Panc1 (cell line): ENCODE results near the gene PANK1. TPM values are rescaled to one million over a fixed set of nuclear protein-coding genes. Genes with fewer than 3 reads are reported as not detected.

Experiments
- ATAC-seq: fragments of 200-7000 bp; cut with Tn5 transposase; 2 replicates; pipeline ENCODE4 v1.9.1; 2020; ENCODE audit warnings: mild to moderate bottlenecking, moderate library complexity
- BruUV-seq: library from RNA; stranded (reverse); fragments of 400-500 nt; replicated peaks from 2 replicates; lab custom pipeline; 2021; lab: Mats Ljungman, UMichigan
- CTCF ChIA-PET: fragments of 300-600 bp; sonication (Branson Sonifier 250); formaldehyde crosslinking; loops from one replicate; lab custom pipeline; 2022; ENCODE audit warnings: antibody characterized with exemption; lab: Charles Lee
- POLR2A ChIA-PET: fragments of 300-600 bp; sonication (Branson Sonifier 250); formaldehyde crosslinking; loops from one replicate; lab custom pipeline; 2022; ENCODE audit warnings: antibody characterized with exemption; lab: Charles Lee
- DNase-seq: peaks from one replicate; pipeline ENCODE4 v3.0.0-alpha.2; 2010; ENCODE audit warnings: low read depth, low spot score
- H3K27ac ChIP-seq: 2 replicates; pipeline ENCODE4 v1.5.1; 2011; ENCODE audit warnings: mild to moderate bottlenecking, low read length, inconsistent platforms
- H3K27me3 ChIP-seq: fragments of 200-500 bp; sonication (Bioruptor generic); 2 replicates; pipeline ENCODE4 v1.6.0; 2014; ENCODE audit warnings: low read length, inconsistent platforms; ENCODE audit not compliant: control insufficient read depth, insufficient read depth
- H3K36me3 ChIP-seq: fragments of 200-500 bp; sonication (Bioruptor generic); 2 replicates; pipeline ENCODE4 v1.5.1; 2014; ENCODE audit warnings: inconsistent platforms, mild to moderate bottlenecking, low read length, moderate library complexity; ENCODE audit not compliant: control insufficient read depth, insufficient read depth
- H3K4me1 ChIP-seq: 2 replicates; pipeline ENCODE4 v1.5.1; 2011; ENCODE audit warnings: inconsistent platforms, mild to moderate bottlenecking, low read length, moderate library complexity; ENCODE audit not compliant: control insufficient read depth, insufficient read depth
- H3K4me3 ChIP-seq, 2 experiments: 2 replicates each; pipeline ENCODE4 v1.5.1; 2011 to 2012; ENCODE audit warnings: low read depth in 2 of 2, low read length in 2 of 2, mild to moderate bottlenecking in 2 of 2, inconsistent platforms in 1 of 2, moderate library complexity in 1 of 2
- H3K9me3 ChIP-seq: fragments of 200-500 bp; sonication (Bioruptor generic); 2 replicates; pipeline ENCODE4 v1.5.1; 2014; ENCODE audit warnings: low read depth, mild to moderate bottlenecking, inconsistent platforms, low read length, moderate library complexity; ENCODE audit not compliant: control insufficient read depth, insufficient read depth
- CTCF ChIP-seq: fragments of 450-650 bp; IDR thresholded peaks from 2 replicates; pipeline ENCODE4 v1.5.1; 2017; ENCODE audit warnings: mild to moderate bottlenecking
- POLR2AphosphoS5 ChIP-seq: IDR thresholded peaks from 2 replicates; pipeline ENCODE4 v1.6.1; 2012; ENCODE audit warnings: mild to moderate bottlenecking, low read depth, low read length, moderate library complexity
- REST ChIP-seq, 2 experiments: IDR thresholded peaks; 2 replicates each; pipeline ENCODE4 v1.6.1; 2011 to 2012; ENCODE audit warnings: low read depth in 2 of 2, control low read depth in 1 of 2, low read length in 1 of 2, mild to moderate bottlenecking in 1 of 2, moderate library complexity in 1 of 2; ENCODE audit not compliant: insufficient read depth in 1 of 2
- SIN3A ChIP-seq: IDR thresholded peaks from 2 replicates; pipeline ENCODE4 v1.6.1; 2012; ENCODE audit warnings: low read depth, mild to moderate bottlenecking, low read length, moderate library complexity, borderline replicate concordance; ENCODE audit not compliant: insufficient read depth
- TCF7L2 ChIP-seq: IDR thresholded peaks from 2 replicates; pipeline ENCODE4 v1.6.1; 2011; ENCODE audit warnings: mild to moderate bottlenecking, low read depth, low read length, inconsistent platforms
- in situ Hi-C: cut with HindIII; loops from 2 replicates; pipeline ENCODE4 v1.10.0; 2016; ENCODE audit warnings: low sequenced_read_pairs, low pct_unique_long_range_greater_than_20kb
- intact Hi-C: fragments of 100-400 bp; cut with micrococcal nuclease; formaldehyde crosslinking; loops from one replicate; pipeline ENCODE4 v1.10.0; 2022; ENCODE audit not compliant: unreplicated experiment
- total RNA-seq: library from RNA; stranded (reverse); gene quantifications from one replicate; pipeline ENCODE4 v1.2.1, GENCODE V29; 2021; ENCODE audit not compliant: unreplicated experiment

Gene PANK1
- total RNA-seq, 1 experiment from 2014 or later, result 11.0 TPM

GRCh38 chr10:89652806-89653370 is 7.8 kb upstream of the PANK1 start:
- no peak overlapping the region for H3K27ac ChIP-seq
- DNase-seq (no peak), ATAC-seq (no peak)
- no peak for TF ChIP-seq TCF7L2
- intact Hi-C loops (no loop called here), in situ Hi-C loops (no loop called here)
- ChIA-PET CTCF (no interaction called here), POLR2A (no interaction called here)
- no peaks in the 10 kb centered on the region for H3K9me3 ChIP-seq
- no TSS peak for BruUV-seq
- H3K4me1 ChIP-seq, result no peaks in the 10 kb centered on the region
- no peaks in the 10 kb centered on the region for H3K36me3 ChIP-seq
- H3K4me3 ChIP-seq, result no peak overlapping the region
- no peaks in the 10 kb centered on the region for H3K27me3 ChIP-seq

GRCh38 chr10:89651916-89652573 is 7.0 kb upstream of the PANK1 start:
- no peaks in the 10 kb centered on the region for H3K36me3 ChIP-seq
- POLR2A ChIA-PET, result no interaction called here
- H3K4me3 ChIP-seq, result no peak overlapping the region
- no peaks in the 10 kb centered on the region for H3K9me3 ChIP-seq
- BruUV-seq, result no TSS peak
- TF ChIP-seq CTCF (no peak), TCF7L2 (no peak), REST (IDR thresholded peaks at IDR 0.05; ENCODE audit: insufficient read depth in 1 of 2, low read depth in 2 of 2, low read length in 1 of 2) (no peak), SIN3A (no peak), POLR2AphosphoS5 (no peak)
- intact Hi-C loops, result no loop called here
- CTCF ChIA-PET, result no interaction called here
- H3K27me3 ChIP-seq, result no peaks in the 10 kb centered on the region
- no peak overlapping the region for H3K27ac ChIP-seq
- no peaks in the 10 kb centered on the region for H3K4me1 ChIP-seq
- in situ Hi-C loops, result no loop called here
- ATAC-seq, result no peak
- no peak for DNase-seq

- CTCF ChIA-PET, result no interaction called here
- no TSS peak for BruUV-seq
- intact Hi-C loops, result no loop called here
- Histone ChIP-seq H3K36me3 (no peaks in the 10 kb centered on the region), H3K9me3 (no peaks in the 10 kb centered on the region), H3K4me3 (no peak overlapping the region), H3K27me3 (no peaks in the 10 kb centered on the region), H3K4me1 (no peaks in the 10 kb centered on the region), H3K27ac (no peak overlapping the region)
- in situ Hi-C loops, result no loop called here
- no peak for ATAC-seq
- POLR2A ChIA-PET, result no interaction called here
- TF ChIP-seq CTCF (no peak), POLR2AphosphoS5 (no peak), TCF7L2 (no peak), SIN3A (no peak), REST (IDR thresholded peaks at IDR 0.05; ENCODE audit: insufficient read depth in 1 of 2, low read depth in 2 of 2, low read length in 1 of 2) (no peak)
- no peak for DNase-seq
These were observed 6.3 kb upstream of the PANK1 start for GRCh38 chr10:89651205-89651915.
